HCT116 (cell line): ENCODE measurements around the gene ABHD11.

Experiments
- CTCF ChIP-seq, 3 experiments: fragments of 200-600 bp in 1 of 3; sonication (generic) in 1 of 3; IDR thresholded peaks in 2 of 3; conservative IDR thresholded peaks in 1 of 3; 2 replicates each; pipeline ENCODE4 v1.5.1; 2012 to 2017; ENCODE audit warnings: low read depth in 2 of 3, low read length in 2 of 3, antibody characterized with exemption in 1 of 3, borderline replicate concordance in 1 of 3, control low read depth in 1 of 3, mild to moderate bottlenecking in 1 of 3, mixed read lengths in 1 of 3, mixed run types in 1 of 3, moderate library complexity in 1 of 3; ENCODE audit not compliant: insufficient read depth in 1 of 3
- TF ChIP-seq, protein P1 (sequence below): IDR thresholded peaks from 2 replicates; pipeline ENCODE4 v1.6.1; 2011; ENCODE audit warnings: mild to moderate bottlenecking, low read length, moderate library complexity; ENCODE audit not compliant: insufficient replicate concordance; ENCODE audit errors: extremely low read depth
- TF ChIP-seq, protein P2 (sequence below): IDR thresholded peaks from 2 replicates; pipeline ENCODE4 v1.6.1; 2012; ENCODE audit warnings: low read depth

- TF ChIP-seq, protein P1, sequence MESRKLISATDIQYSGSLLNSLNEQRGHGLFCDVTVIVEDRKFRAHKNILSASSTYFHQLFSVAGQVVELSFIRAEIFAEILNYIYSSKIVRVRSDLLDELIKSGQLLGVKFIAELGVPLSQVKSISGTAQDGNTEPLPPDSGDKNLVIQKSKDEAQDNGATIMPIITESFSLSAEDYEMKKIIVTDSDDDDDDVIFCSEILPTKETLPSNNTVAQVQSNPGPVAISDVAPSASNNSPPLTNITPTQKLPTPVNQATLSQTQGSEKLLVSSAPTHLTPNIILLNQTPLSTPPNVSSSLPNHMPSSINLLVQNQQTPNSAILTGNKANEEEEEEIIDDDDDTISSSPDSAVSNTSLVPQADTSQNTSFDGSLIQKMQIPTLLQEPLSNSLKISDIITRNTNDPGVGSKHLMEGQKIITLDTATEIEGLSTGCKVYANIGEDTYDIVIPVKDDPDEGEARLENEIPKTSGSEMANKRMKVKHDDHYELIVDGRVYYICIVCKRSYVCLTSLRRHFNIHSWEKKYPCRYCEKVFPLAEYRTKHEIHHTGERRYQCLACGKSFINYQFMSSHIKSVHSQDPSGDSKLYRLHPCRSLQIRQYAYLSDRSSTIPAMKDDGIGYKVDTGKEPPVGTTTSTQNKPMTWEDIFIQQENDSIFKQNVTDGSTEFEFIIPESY = no peak
- no peak for TF ChIP-seq CTCF (IDR thresholded peaks at IDR 0.05 in 2 of 3, conservative IDR thresholded peaks at IDR 0.05 in 1 of 3; ENCODE audit: borderline replicate concordance in 1 of 3, insufficient read depth in 1 of 3, low read depth in 2 of 3, low read length in 2 of 3)
- TF ChIP-seq, protein P2, sequence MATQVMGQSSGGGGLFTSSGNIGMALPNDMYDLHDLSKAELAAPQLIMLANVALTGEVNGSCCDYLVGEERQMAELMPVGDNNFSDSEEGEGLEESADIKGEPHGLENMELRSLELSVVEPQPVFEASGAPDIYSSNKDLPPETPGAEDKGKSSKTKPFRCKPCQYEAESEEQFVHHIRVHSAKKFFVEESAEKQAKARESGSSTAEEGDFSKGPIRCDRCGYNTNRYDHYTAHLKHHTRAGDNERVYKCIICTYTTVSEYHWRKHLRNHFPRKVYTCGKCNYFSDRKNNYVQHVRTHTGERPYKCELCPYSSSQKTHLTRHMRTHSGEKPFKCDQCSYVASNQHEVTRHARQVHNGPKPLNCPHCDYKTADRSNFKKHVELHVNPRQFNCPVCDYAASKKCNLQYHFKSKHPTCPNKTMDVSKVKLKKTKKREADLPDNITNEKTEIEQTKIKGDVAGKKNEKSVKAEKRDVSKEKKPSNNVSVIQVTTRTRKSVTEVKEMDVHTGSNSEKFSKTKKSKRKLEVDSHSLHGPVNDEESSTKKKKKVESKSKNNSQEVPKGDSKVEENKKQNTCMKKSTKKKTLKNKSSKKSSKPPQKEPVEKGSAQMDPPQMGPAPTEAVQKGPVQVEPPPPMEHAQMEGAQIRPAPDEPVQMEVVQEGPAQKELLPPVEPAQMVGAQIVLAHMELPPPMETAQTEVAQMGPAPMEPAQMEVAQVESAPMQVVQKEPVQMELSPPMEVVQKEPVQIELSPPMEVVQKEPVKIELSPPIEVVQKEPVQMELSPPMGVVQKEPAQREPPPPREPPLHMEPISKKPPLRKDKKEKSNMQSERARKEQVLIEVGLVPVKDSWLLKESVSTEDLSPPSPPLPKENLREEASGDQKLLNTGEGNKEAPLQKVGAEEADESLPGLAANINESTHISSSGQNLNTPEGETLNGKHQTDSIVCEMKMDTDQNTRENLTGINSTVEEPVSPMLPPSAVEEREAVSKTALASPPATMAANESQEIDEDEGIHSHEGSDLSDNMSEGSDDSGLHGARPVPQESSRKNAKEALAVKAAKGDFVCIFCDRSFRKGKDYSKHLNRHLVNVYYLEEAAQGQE = no peak
These were observed 3.7 kb upstream of the ABHD11 start for GRCh38 chr7:73742338-73742752.
